Sigmoid colon (tissue), 7 donors: ENCODE measurements around the gene EHBP1L1. TPM values are rescaled to one million over a fixed set of nuclear protein-coding genes. Genes with fewer than 3 reads are reported as not detected.

Experiments
- DNase-seq: peaks from one replicate; pipeline ENCODE4 v3.0.0-alpha.2; 2019
- H3K27ac ChIP-seq, 4 donors: fragments of 200-600 bp; sonication (generic); one replicate each; pipeline ENCODE4 v1.5.1; 2016 to 2019; ENCODE audit warnings: mild to moderate bottlenecking in 1 of 4
- H3K27me3 ChIP-seq, 3 donors: fragments of 200-600 bp; sonication (generic); one replicate each; pipeline ENCODE4 v1.5.1; 2019; ENCODE audit warnings: mild to moderate bottlenecking in 1 of 3
- H3K36me3 ChIP-seq, 4 donors: fragments of 200-600 bp; sonication (generic); one replicate each; pipeline ENCODE4 v1.5.1; 2016 to 2019
- H3K4me1 ChIP-seq, 4 donors: fragments of 200-600 bp; sonication (generic); one replicate each; pipeline ENCODE4 v1.5.1; 2017 to 2019
- H3K4me3 ChIP-seq, 4 donors: fragments of 200-600 bp; sonication (generic); one replicate each; pipeline ENCODE4 v1.5.1; 2017 to 2019; ENCODE audit warnings: mild to moderate bottlenecking in 2 of 4, moderate library complexity in 1 of 4
- H3K9me3 ChIP-seq, 4 donors: fragments of 200-600 bp in 3 of 4; sonication (generic) in 3 of 4; one replicate each; pipeline versions ENCODE4 v1.5.1 to v1.6.1; 2013 to 2019
- EP300 ChIP-seq, 4 donors: sonication (generic); formaldehyde crosslinking; IDR thresholded peaks; one replicate each; pipeline ENCODE4 v1.6.1; 2017; ENCODE audit warnings: antibody characterized with exemption in 4 of 4
- POLR2A ChIP-seq, 2 donors: fragments of 450-650 bp; IDR thresholded peaks; one replicate each; pipeline ENCODE4 v1.6.1; 2016; ENCODE audit warnings: antibody characterized with exemption in 2 of 2, mild to moderate bottlenecking in 2 of 2, moderate library complexity in 2 of 2
- POLR2AphosphoS5 ChIP-seq, 4 donors: sonication (generic); formaldehyde crosslinking; IDR thresholded peaks; one replicate each; pipeline ENCODE4 v1.6.1; 2017; ENCODE audit warnings: antibody characterized with exemption in 4 of 4
- WGBS, 2 donors: extraction: QIAGEN DNeasy Blood & Tissue Kit; methylation state at CpG; one replicate each; pipeline ENCODE4 v1.1.7; 2013; 5-methylcytosine and 5-hydroxymethylcytosine counted together
- intact Hi-C: fragments of 100-400 bp; cut with DNase I; formaldehyde crosslinking; loops from one replicate; pipeline ENCODE4 v1.15.1; 2023
- polyA plus RNA-seq, 3 donors: library from polyadenylated mRNA; stranded (reverse); fragments of 200-250 nt; gene quantifications; one replicate each; pipeline ENCODE4 v1.2.3, GENCODE V29; 2013
- total RNA-seq, 4 donors: library from RNA; depleted of rRNA; stranded (reverse); fragments of >200 nt; gene quantifications; one replicate each; pipeline ENCODE4 v1.1.0, GENCODE V29; 2016
- TF ChIP-seq, protein P1 (sequence below), 4 experiments: fragments of 450-650 bp in 3 of 4; fragments of 200-600 bp in 1 of 4; IDR thresholded peaks; one replicate each; pipeline ENCODE4 v1.5.1; 2016 to 2019; ENCODE audit warnings: antibody characterized with exemption in 4 of 4, mild to moderate bottlenecking in 3 of 4, moderate library complexity in 2 of 4
- donor health status: healthy with polysubstance abuse.
- donor health status: Bipolar disorder and iron deficiency.
- donor health status: healthy.

Gene EHBP1L1
- total and polyA plus RNA-seq, 7 donors: 31.2 to 366 (median 148) TPM

DNA sequence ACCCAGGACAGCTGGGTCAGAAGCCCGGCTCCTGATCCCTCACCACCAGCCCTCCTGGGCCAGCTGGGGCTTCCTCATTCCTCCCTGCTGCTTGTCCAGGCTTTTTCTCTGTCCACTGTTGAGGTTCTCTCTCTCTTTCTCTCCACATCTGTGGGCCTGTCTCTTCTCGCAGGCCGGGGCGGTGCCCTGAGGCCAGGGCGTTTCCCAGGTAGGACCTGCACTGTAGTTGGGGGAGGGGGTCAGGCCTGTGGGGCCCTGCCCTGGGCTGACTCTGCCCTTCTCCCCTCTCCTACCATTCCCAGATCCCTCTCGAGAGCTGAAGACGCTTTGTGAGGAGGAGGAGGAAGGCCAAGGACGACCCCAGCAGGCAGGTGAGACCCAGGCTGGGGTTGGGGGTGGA lies 4.9 kb downstream of the EHBP1L1 start:
- peaks cover 42 to 77% (median 50%) of the 10 kb centered on the region in 4 donors for H3K36me3 ChIP-seq
- TF ChIP-seq POLR2A (IDR thresholded peaks at IDR 0.05) (no peak), EP300 (IDR thresholded peaks at IDR 0.05) (no peak), POLR2AphosphoS5 (IDR thresholded peaks at IDR 0.05) (no peak)
- TF ChIP-seq, protein P1, sequence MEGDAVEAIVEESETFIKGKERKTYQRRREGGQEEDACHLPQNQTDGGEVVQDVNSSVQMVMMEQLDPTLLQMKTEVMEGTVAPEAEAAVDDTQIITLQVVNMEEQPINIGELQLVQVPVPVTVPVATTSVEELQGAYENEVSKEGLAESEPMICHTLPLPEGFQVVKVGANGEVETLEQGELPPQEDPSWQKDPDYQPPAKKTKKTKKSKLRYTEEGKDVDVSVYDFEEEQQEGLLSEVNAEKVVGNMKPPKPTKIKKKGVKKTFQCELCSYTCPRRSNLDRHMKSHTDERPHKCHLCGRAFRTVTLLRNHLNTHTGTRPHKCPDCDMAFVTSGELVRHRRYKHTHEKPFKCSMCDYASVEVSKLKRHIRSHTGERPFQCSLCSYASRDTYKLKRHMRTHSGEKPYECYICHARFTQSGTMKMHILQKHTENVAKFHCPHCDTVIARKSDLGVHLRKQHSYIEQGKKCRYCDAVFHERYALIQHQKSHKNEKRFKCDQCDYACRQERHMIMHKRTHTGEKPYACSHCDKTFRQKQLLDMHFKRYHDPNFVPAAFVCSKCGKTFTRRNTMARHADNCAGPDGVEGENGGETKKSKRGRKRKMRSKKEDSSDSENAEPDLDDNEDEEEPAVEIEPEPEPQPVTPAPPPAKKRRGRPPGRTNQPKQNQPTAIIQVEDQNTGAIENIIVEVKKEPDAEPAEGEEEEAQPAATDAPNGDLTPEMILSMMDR (IDR thresholded peaks at IDR 0.05): no peak
- no peak for DNase-seq
- H3K27ac ChIP-seq: peak overlapping the region; percentile 64 to 98 (median 86)
- no peak overlapping the region for H3K4me3 ChIP-seq
- intact Hi-C loops: no loop called here
- WGBS, 2 donors: 94 to 95% methylated on average over 8 of the region's 8 CpGs
- peaks cover 0 to 66% (median 48%) of the 10 kb centered on the region in 4 donors for H3K4me1 ChIP-seq
- H3K27me3 ChIP-seq: no peaks in the 10 kb centered on the region
- no peaks in the 10 kb centered on the region for H3K9me3 ChIP-seq

DNA sequence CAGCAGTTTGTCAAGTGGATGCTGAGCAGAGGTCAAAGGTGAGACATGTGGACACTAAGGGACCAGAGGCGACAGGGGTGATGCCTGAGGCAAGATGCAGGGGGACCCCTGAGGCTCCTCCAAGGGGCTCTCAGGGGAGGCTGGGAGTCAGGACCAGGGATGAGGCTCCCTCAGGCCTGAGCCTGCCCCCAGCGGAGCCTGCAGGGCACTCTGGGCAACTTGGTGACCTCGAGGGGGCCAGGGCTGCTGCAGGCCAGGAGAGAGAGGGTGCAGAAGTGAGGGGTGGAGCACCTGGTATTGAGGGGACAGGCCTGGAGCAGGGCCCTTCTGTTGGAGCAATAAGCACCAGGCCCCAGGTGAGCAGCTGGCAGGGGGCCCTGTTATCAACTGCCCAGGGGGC lies 6.1 kb downstream of the EHBP1L1 start:
- H3K4me1 ChIP-seq: peaks cover 0 to 75% (median 57%) of the 10 kb centered on the region in 4 donors
- no peak for DNase-seq
- intact Hi-C loops: no loop called here
- H3K36me3 ChIP-seq: peaks cover 45 to 81% (median 50%) of the 10 kb centered on the region in 4 donors
- H3K27me3 ChIP-seq: no peaks in the 10 kb centered on the region
- no peak overlapping the region for H3K4me3 ChIP-seq
- H3K27ac ChIP-seq: peak overlapping the region; percentile 64 to 98 (median 86)
- TF ChIP-seq POLR2AphosphoS5 (IDR thresholded peaks at IDR 0.05): no peak
- TF ChIP-seq POLR2A (IDR thresholded peaks at IDR 0.05): no peak
- TF ChIP-seq, protein P1 (IDR thresholded peaks at IDR 0.05): no peak
- TF ChIP-seq EP300 (IDR thresholded peaks at IDR 0.05): no peak
- no peaks in the 10 kb centered on the region for H3K9me3 ChIP-seq
- WGBS, 2 donors: 91 to 93% methylated on average over 3 of the region's 3 CpGs

DNA sequence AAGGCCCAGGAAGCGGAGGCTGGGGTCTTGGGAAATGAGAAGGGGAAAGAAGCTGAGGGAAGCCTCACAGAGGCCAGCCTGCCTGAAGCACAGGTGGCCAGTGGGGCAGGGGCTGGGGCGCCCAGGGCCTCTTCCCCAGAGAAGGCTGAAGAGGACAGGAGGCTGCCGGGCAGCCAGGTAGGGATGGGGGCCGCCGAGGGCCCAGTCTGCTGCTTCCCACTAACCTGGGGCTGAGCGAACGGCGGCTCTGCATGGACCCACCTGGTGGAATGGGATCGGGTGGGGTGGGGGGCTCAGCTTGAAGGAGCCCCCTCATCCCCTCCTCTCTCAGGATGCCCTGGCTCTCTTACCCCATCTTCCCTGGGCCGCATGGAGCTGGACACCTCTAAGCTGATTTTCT lies 7.7 kb downstream of the EHBP1L1 start:
- Histone ChIP-seq H3K27me3 (no peaks in the 10 kb centered on the region), H3K4me3 (no peak overlapping the region), H3K27ac (peak overlapping the region in 3 of 4 donors; percentile 18 to 98 (median 81)), H3K4me1 (peaks cover 0 to 75% (median 60%) of the 10 kb centered on the region in 4 donors), H3K9me3 (no peaks in the 10 kb centered on the region), H3K36me3 (peaks cover 45 to 78% (median 50%) of the 10 kb centered on the region in 4 donors)
- TF ChIP-seq POLR2AphosphoS5 (IDR thresholded peaks at IDR 0.05): no peak
- no peak for TF ChIP-seq POLR2A (IDR thresholded peaks at IDR 0.05)
- TF ChIP-seq, protein P1 (IDR thresholded peaks at IDR 0.05): no peak
- TF ChIP-seq EP300 (IDR thresholded peaks at IDR 0.05): no peak
- intact Hi-C loops: no loop called here
- DNase-seq: no peak
- WGBS, 2 donors: 91 to 93% methylated on average over 10 of the region's 10 CpGs

DNA sequence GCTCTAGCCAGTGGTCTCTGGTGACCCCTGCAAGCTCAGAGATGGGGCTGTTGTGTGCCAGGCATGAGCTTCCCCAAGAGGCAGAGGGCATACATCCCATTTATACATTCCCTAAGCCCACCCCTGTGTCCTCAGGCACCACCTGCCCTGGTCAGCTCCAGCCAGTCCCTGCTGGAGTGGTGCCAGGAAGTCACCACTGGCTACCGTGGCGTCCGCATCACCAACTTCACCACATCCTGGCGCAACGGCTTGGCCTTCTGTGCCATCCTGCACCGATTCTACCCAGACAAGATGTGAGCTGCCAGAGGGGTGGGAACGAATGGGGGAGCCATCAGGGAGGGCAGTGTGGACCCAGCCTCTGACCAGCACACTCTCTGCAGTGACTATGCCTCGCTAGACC lies 8.3 kb downstream of the EHBP1L1 start:
- intact Hi-C loops: no loop called here
- Histone ChIP-seq H3K27ac (peak overlapping the region; percentile 46 to 98 (median 79)), H3K36me3 (peaks cover 43 to 78% (median 52%) of the 10 kb centered on the region in 4 donors), H3K4me3 (no peak overlapping the region), H3K27me3 (no peaks in the 10 kb centered on the region), H3K4me1 (peaks cover 0 to 75% (median 58%) of the 10 kb centered on the region in 4 donors), H3K9me3 (no peaks in the 10 kb centered on the region)
- no peak for DNase-seq
- TF ChIP-seq POLR2AphosphoS5 (IDR thresholded peaks at IDR 0.05) (peak in 1 of 4 donors; percentile 22), POLR2A (IDR thresholded peaks at IDR 0.05) (no peak)
- WGBS, 2 donors: 84 to 85% methylated on average over 8 of the region's 8 CpGs

DNA sequence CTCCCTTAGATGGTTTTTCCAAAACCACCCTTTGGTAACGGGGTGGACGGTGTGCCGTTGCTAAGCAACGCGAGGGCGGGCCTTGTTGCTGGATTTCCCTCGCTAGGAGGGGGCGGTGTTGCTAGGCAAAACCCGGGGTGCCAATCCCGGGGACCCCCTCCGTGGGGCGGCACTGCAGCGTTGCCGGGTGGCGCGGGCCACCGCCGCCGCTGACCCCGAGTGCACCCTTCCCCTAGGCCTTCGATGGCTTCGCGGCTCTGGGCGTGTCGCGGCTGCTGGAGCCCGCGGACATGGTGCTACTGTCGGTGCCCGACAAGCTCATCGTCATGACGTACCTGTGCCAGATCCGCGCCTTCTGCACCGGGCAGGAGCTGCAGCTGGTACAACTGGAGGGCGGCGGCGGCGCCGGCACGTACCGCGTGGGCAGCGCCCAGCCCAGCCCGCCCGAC lies 8.9 kb downstream of the EHBP1L1 start:
- TF ChIP-seq POLR2AphosphoS5 (IDR thresholded peaks at IDR 0.05): peak in 2 of 4 donors; percentile 6 to 22
- TF ChIP-seq, protein P1 (IDR thresholded peaks at IDR 0.05): no peak
- TF ChIP-seq POLR2A (IDR thresholded peaks at IDR 0.05): no peak
- H3K27me3 ChIP-seq: no peaks in the 10 kb centered on the region
- H3K36me3 ChIP-seq: peaks cover 37 to 78% (median 49%) of the 10 kb centered on the region in 4 donors
- peaks cover 0 to 75% (median 57%) of the 10 kb centered on the region in 4 donors for H3K4me1 ChIP-seq
- no peaks in the 10 kb centered on the region for H3K9me3 ChIP-seq
- intact Hi-C loops: no loop called here
- H3K4me3 ChIP-seq: no peak overlapping the region
- 68 to 77% methylated on average over 46 of the region's 46 CpGs for WGBS, 2 donors
- no peak for DNase-seq
- peak overlapping the region; percentile 46 to 98 (median 79) for H3K27ac ChIP-seq
